ENCODE results near the gene RS1.

- TF ChIP-seq ZNF366 (tag by site-specific recombination; conservative IDR thresholded peaks at IDR 0.05) (no peak), CTCF (tag by site-specific recombination; IDR thresholded peaks at IDR 0.05) (no peak), SP2 (tag by site-specific recombination; IDR thresholded peaks at IDR 0.05) (no peak), ZNF623 (tag by site-specific recombination; IDR thresholded peaks at IDR 0.05) (no peak), ZNF274 (IDR thresholded peaks at IDR 0.05; ENCODE audit: low read length) (no peak), ZNF274 (tag by site-specific recombination; IDR thresholded peaks at IDR 0.05; ENCODE audit: borderline replicate concordance) (no peak), ZNF214 (tag by site-specific recombination; IDR thresholded peaks at IDR 0.05; ENCODE audit: borderline replicate concordance) (no peak), TCF7L2 (IDR thresholded peaks at IDR 0.05; ENCODE audit: borderline replicate concordance, low read depth, low read length) (no peak), ZNF114 (tag by site-specific recombination; IDR thresholded peaks at IDR 0.05) (no peak), ZNF18 (tag by site-specific recombination; IDR thresholded peaks at IDR 0.05) (no peak), ZNF510 (tag by site-specific recombination; IDR thresholded peaks at IDR 0.05; ENCODE audit: insufficient replicate concordance) (no peak), ZNF266 (tag by site-specific recombination; IDR thresholded peaks at IDR 0.05; ENCODE audit: low read depth) (no peak), MYNN (tag by site-specific recombination; IDR thresholded peaks at IDR 0.05; ENCODE audit: borderline replicate concordance) (no peak), ZBTB26 (tag by site-specific recombination; optimal IDR thresholded peaks at IDR 0.05) (no peak), YY1 (tag by site-specific recombination; IDR thresholded peaks at IDR 0.05) (no peak)
Observed at GRCh38 chrX:18643243-18643642, 28.7 kb downstream of the RS1 start.
